ENCODE data around the gene VAV2.

Gene VAV2

GRCh38 chr9:133991964-133992779, at the start of gene VAV2:
Gene VAV2, minus strand, starts transcription at chr9:133992324. Its CDS starts 46 bp downstream, at chr9:133992278.
- DNase-seq = peak in 5 of 10 donors; percentile 33 to 92 (median 79)
- intact Hi-C loops (cut with DNase I) = loop anchor here (2.0 kb wide), 1 partner anchor 77 kb away; no protein-coding TSS in a partner anchor

- DNase-seq = peak in 1 of 10 donors; percentile 84
- intact Hi-C loops (cut with DNase I) = no loop called here
Observed at GRCh38 chr9:134041649-134041962, 49.5 kb upstream of the VAV2 start.

- intact Hi-C loops (cut with DNase I) = no loop called here
- DNase-seq = peak in 2 of 10 donors; percentile 66 to 84
Observed at GRCh38 chr9:134040781-134041648, 48.9 kb upstream of the VAV2 start.

- intact Hi-C loops (cut with DNase I) = no loop called here
- DNase-seq = peak in 2 of 10 donors; percentile 43 to 67
Observed at GRCh38 chr9:134040176-134040565, 48.0 kb upstream of the VAV2 start.

GRCh38 chr9:134039386-134040175, 47.5 kb upstream of the VAV2 start:
- DNase-seq = peak in 3 of 10 donors; percentile 71 to 82 (median 79)
- intact Hi-C loops (cut with DNase I) = no loop called here

- no peak for DNase-seq
- intact Hi-C loops (cut with DNase I) = no loop called here
Observed at GRCh38 chr9:134037641-134038040, 45.5 kb upstream of the VAV2 start.

GRCh38 chr9:134036130-134036529, 44.0 kb upstream of the VAV2 start:
- intact Hi-C loops (cut with DNase I) = no loop called here
- peak in 3 of 10 donors; percentile 43 to 57 (median 52) for DNase-seq

- DNase-seq = peak in 2 of 10 donors; percentile 57 to 69
Observed at GRCh38 chr9:134035041-134036039, 43.2 kb upstream of the VAV2 start.

GRCh38 chr9:134034215-134035040, 42.3 kb upstream of the VAV2 start:
- intact Hi-C loops (cut with DNase I) = no loop called here
- peak in 2 of 10 donors; percentile 40 to 51 for DNase-seq

More at GRCh38 chr9:134035041-134036039, 43.2 kb upstream of the VAV2 start:
- intact Hi-C loops (cut with DNase I) = no loop called here

GRCh38 chr9:134033516-134034214, 41.5 kb upstream of the VAV2 start:
- intact Hi-C loops (cut with DNase I) = no loop called here
- DNase-seq = peak in 3 of 10 donors; percentile 49 to 72 (median 64)

GRCh38 chr9:134032456-134033222, 40.5 kb upstream of the VAV2 start:
- intact Hi-C loops (cut with DNase I) = no loop called here
- DNase-seq = peak in 4 of 10 donors; percentile 15 to 80 (median 70)

- intact Hi-C loops (cut with DNase I) = no loop called here
- DNase-seq = peak in 3 of 10 donors; percentile 50 to 83 (median 66)
Observed at GRCh38 chr9:134031783-134032182, 39.7 kb upstream of the VAV2 start.

GRCh38 chr9:134030821-134031470, 38.8 kb upstream of the VAV2 start:
- DNase-seq = peak in 3 of 10 donors; percentile 56 to 67 (median 59)
- intact Hi-C loops (cut with DNase I) = no loop called here

GRCh38 chr9:134029248-134030226, 37.4 kb upstream of the VAV2 start:
- DNase-seq = peak in 3 of 10 donors; percentile 65 to 70 (median 66)
- intact Hi-C loops (cut with DNase I) = no loop called here
